H1 (cell line): ENCODE measurements around the gene QRICH1. TPM values are rescaled to one million over a fixed set of nuclear protein-coding genes. Genes with fewer than 3 reads are reported as not detected.

Experiments
- ASH2L ChIP-seq: fragments of 200-600, 300-600 bp; sonication (generic); IDR thresholded peaks from one replicate; pipeline ENCODE4 v1.7.1; 2017; ENCODE audit warnings: low read length
- BACH1 ChIP-seq: IDR thresholded peaks from 2 replicates; pipeline ENCODE4 v1.6.1; 2012; ENCODE audit warnings: low read length, improper control_type of control experiment
- BCL11A ChIP-seq, 2 experiments: IDR thresholded peaks; one replicate each; pipeline ENCODE4 v1.6.1; 2011; ENCODE audit warnings: low read depth in 2 of 2, low read length in 2 of 2, mild to moderate bottlenecking in 2 of 2
- BRCA1 ChIP-seq: IDR thresholded peaks from 2 replicates; pipeline ENCODE4 v1.6.1; 2012; ENCODE audit warnings: low read depth, low read length, improper control_type of control experiment
- CBX5 ChIP-seq: fragments of 300-800, 300-1000 bp; sonication (generic); IDR thresholded peaks from 2 replicates; pipeline ENCODE4 v1.7.1; 2016; ENCODE audit warnings: antibody characterized with exemption, low read length, low read depth
- CHD1 ChIP-seq: IDR thresholded peaks from 2 replicates; pipeline ENCODE4 v1.6.1; 2012; ENCODE audit warnings: low read depth, low read length, improper control_type of control experiment
- CREB1 ChIP-seq: IDR thresholded peaks from 2 replicates; pipeline ENCODE4 v1.6.1; 2012; ENCODE audit warnings: inconsistent platforms
- CTBP2 ChIP-seq: IDR thresholded peaks from 2 replicates; pipeline ENCODE4 v1.7.0; 2011; ENCODE audit warnings: borderline replicate concordance, mild to moderate bottlenecking, moderate library complexity, mixed read lengths, low read length; ENCODE audit not compliant: insufficient read depth, insufficient read length
- EZH2 ChIP-seq: fragments of 200-600 bp; sonication (generic); IDR thresholded peaks from 2 replicates; pipeline ENCODE4 v1.7.1; 2012; ENCODE audit warnings: low read depth, mild to moderate bottlenecking, moderate library complexity, low read length, inconsistent platforms; ENCODE audit not compliant: severe bottlenecking
- GABPA ChIP-seq: IDR thresholded peaks from 2 replicates; pipeline ENCODE4 v1.6.1; 2011; ENCODE audit warnings: mild to moderate bottlenecking, low read length, moderate library complexity, borderline replicate concordance; ENCODE audit not compliant: insufficient read depth
- HDAC6 ChIP-seq: IDR thresholded peaks from one replicate; pipeline ENCODE4 v1.7.1; 2012; ENCODE audit warnings: low read depth, mild to moderate bottlenecking, inconsistent platforms, low read length, moderate library complexity
- KDM4A ChIP-seq: IDR thresholded peaks from one replicate; pipeline ENCODE4 v1.7.1; 2012; ENCODE audit warnings: low read depth, mild to moderate bottlenecking, moderate library complexity, low read length, inconsistent platforms; ENCODE audit not compliant: severe bottlenecking
- KDM5A ChIP-seq: fragments of 200-600 bp; IDR thresholded peaks from 2 replicates; pipeline ENCODE4 v1.7.1; 2012; ENCODE audit warnings: mild to moderate bottlenecking, low read length, inconsistent platforms, mixed read lengths
- POU5F1 ChIP-seq: IDR thresholded peaks from 2 replicates; pipeline ENCODE4 v1.6.1; 2011; ENCODE audit warnings: low read depth, mild to moderate bottlenecking, low read length, moderate library complexity
- RBBP5 ChIP-seq: IDR thresholded peaks from 2 replicates; pipeline ENCODE4 v1.7.1; 2012; ENCODE audit warnings: low read depth, mild to moderate bottlenecking, inconsistent platforms, low read length, moderate library complexity, borderline replicate concordance
- SAP30 ChIP-seq: fragments of 300-600 bp; sonication (generic); IDR thresholded peaks from 2 replicates; pipeline ENCODE4 v1.7.1; 2012; ENCODE audit warnings: low read length, moderate library complexity, mild to moderate bottlenecking, inconsistent platforms; ENCODE audit not compliant: insufficient read depth, insufficient replicate concordance
- SP4 ChIP-seq: IDR thresholded peaks from 2 replicates; pipeline ENCODE4 v1.6.1; 2012; ENCODE audit warnings: low read length, inconsistent platforms
- SRF ChIP-seq: IDR thresholded peaks from 2 replicates; pipeline ENCODE4 v1.6.1; 2011; ENCODE audit warnings: mild to moderate bottlenecking, low read depth, low read length, moderate library complexity
- TAF1 ChIP-seq: IDR thresholded peaks from 2 replicates; pipeline ENCODE4 v1.6.1; 2011; ENCODE audit warnings: mild to moderate bottlenecking, low read depth, low read length
- TAF7 ChIP-seq: optimal IDR thresholded peaks from 2 replicates; pipeline ENCODE3; 2011; ENCODE audit warnings: low read depth, mild to moderate bottlenecking, inconsistent platforms, low read length, moderate library complexity, borderline replicate concordance
- TEAD4 ChIP-seq: IDR thresholded peaks from 2 replicates; pipeline ENCODE4 v1.6.1; 2012; ENCODE audit warnings: low read depth, low read length, inconsistent platforms, mixed read lengths
- YY1 ChIP-seq: IDR thresholded peaks from 2 replicates; pipeline ENCODE4 v1.6.1; 2011; ENCODE audit warnings: low read depth, mild to moderate bottlenecking, low read length
- polyA plus RNA-seq, 7 experiments: library from polyadenylated mRNA; depleted of rRNA in 3 of 7; stranded (reverse) in 5 of 7; unstranded in 2 of 7; fragments of >200 nt in 5 of 7; fragments of 200-250 nt in 2 of 7; gene quantifications; 1 replicate in 5 of 7; 2 replicates in 1 of 7; 4 replicates in 1 of 7; pipeline versions ENCODE4 v1.2.1 to v1.2.3, GENCODE V29; 2011 to 2013; ENCODE audit warnings: missing spikeins in 2 of 7, mixed read lengths in 2 of 7
- total RNA-seq: library from RNA; stranded (reverse); fragmentation: NEBNext Ultra II Directional; extraction: Animal tissue kit (Norgen Biotek cat#: 25700); gene quantifications from 2 replicates; pipeline ENCODE4 v1.2.1, GENCODE V29; 2021
- TF ChIP-seq, protein P1 (sequence below): IDR thresholded peaks from 2 replicates; pipeline ENCODE4 v1.6.1; 2011; ENCODE audit warnings: low read depth, mild to moderate bottlenecking, low read length; ENCODE audit not compliant: insufficient read depth

Gene QRICH1
- total and polyA plus RNA-seq, 2 of the 8 experiments (the other 6 are each of a cell fraction or from before 2014, with no cell fraction given) = 128 to 142 TPM

- no peak for TF ChIP-seq BCL11A (IDR thresholded peaks at IDR 0.05; ENCODE audit: low read depth in 2 of 2, low read length in 2 of 2)
- TF ChIP-seq HDAC6 = no peak
- TF ChIP-seq KDM4A = peak; percentile 90
- TF ChIP-seq TAF7 = peak; percentile 89
- no peak for TF ChIP-seq BRCA1
- TF ChIP-seq ASH2L = peak; percentile 60
- TF ChIP-seq RBBP5 = no peak
- no peak for TF ChIP-seq EZH2
- TF ChIP-seq, protein P1, sequence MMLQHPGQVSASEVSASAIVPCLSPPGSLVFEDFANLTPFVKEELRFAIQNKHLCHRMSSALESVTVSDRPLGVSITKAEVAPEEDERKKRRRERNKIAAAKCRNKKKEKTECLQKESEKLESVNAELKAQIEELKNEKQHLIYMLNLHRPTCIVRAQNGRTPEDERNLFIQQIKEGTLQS = peak; percentile 81
- peak; percentile 69; the same call in 1 of the 2 replicates for TF ChIP-seq SRF
- 0 out of 2 replicates have a peak, but pooled peaks have one; percentile 35 for TF ChIP-seq KDM5A
- no peak for TF ChIP-seq POU5F1
- peak; percentile 80; the same call in 1 of the 2 replicates for TF ChIP-seq SP4
- no peak for TF ChIP-seq GABPA
- TF ChIP-seq TAF1 = peak; percentile 90
- TF ChIP-seq TEAD4 = no peak; the same call in 1 of the 2 replicates
- peak; percentile 72 for TF ChIP-seq YY1
- no peak for TF ChIP-seq CBX5
- no peak for TF ChIP-seq CTBP2
- TF ChIP-seq SAP30 = peak; percentile 78
- peak; percentile 99 for TF ChIP-seq CREB1
- no peak for TF ChIP-seq CHD1
- no peak; the same call in 1 of the 2 replicates for TF ChIP-seq BACH1
Measured at GRCh38 chr3:49028673-49029562, 65.0 kb downstream of the QRICH1 start, which contains the start of gene IMPDH2 (continued).
